Sigmoid colon (tissue), 3 donors: ENCODE results near the gene ZNF416.

Experiments used
- CTCF ChIP-seq, 4 experiments: fragments of 450-650 bp in 3 of 4; fragments of 200-600 bp in 1 of 4; IDR thresholded peaks; one replicate each; pipeline ENCODE4 v1.5.1; 2016 to 2019; ENCODE audit warnings: antibody characterized with exemption in 4 of 4, mild to moderate bottlenecking in 3 of 4, moderate library complexity in 2 of 4
- POLR2A ChIP-seq, 2 donors: fragments of 450-650 bp; IDR thresholded peaks; one replicate each; pipeline ENCODE4 v1.6.1; 2016; ENCODE audit warnings: antibody characterized with exemption in 2 of 2, mild to moderate bottlenecking in 2 of 2, moderate library complexity in 2 of 2

GRCh38 chr19:57613941-57614743 is 35.4 kb upstream of the ZNF416 start, which contains the start of gene ZNF134:
- TF ChIP-seq CTCF (IDR thresholded peaks at IDR 0.05) (no peak), POLR2A (IDR thresholded peaks at IDR 0.05) (peak in 1 of 2 donors; percentile 18)
